NCI-H1417 (cell line): ENCODE measurements around the gene ZFHX3.
A peak's percentile ranks its signal among the peaks of the same experiment; 100 is the strongest.

Source experiments
- DNase-seq, 3 experiments: peaks; one replicate each; lab custom pipeline; 2025; lab: John Stamatoyannopoulos, UW

The ZFHX3 gene

DNA sequence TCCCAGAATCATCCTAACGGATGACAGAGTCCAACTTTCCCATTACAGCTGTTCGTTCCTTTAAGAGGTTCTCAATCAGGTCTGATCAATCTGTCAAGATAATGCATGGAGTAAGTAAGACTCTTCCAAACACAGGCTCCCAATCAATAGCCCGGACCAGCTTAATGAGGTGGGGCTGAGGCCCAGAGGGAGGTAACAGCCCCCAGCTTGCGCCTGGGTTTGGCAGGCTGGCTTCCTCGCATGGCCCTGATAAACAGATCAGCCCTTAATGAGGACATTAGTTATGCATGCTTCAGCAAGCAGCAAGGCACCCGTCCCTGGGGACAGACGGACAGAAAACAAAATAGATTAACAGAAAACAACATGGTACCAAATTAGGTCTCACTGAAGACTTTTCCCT is 145.7 kb downstream of the ZFHX3 start:
- no peak for DNase-seq

DNA sequence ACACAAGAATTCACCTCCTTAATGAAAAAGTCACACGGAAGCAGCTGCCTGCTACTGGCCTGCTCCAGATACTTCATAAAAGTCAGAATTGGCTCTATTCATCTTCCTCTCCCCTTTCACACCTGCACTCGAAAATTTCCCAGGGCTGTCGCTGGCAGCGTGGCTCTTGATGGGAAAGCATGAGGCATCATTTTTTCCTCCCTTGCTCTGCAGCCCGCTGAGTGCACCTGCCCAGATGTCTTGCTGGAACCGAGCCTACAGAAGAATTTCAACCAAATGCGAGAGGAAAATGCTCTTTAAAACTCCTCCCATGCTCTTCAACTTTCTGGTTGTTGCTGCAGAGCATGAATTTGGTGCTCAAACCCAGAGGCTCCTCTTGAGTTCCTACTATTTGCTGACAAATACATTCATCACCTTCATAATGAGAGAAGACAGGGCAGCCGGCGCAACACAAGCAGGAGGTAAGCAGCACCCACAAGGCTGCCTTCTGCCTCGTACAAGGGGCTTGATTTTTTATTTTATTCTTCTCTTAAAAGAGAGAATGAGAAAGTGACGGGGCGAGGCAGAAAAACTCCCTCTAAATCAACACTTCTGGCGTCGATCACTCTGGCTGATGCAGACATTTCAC is 146.8 kb downstream of the ZFHX3 start:
- DNase-seq = peak in 2 of 3 experiments; percentile 44 to 48

DNA sequence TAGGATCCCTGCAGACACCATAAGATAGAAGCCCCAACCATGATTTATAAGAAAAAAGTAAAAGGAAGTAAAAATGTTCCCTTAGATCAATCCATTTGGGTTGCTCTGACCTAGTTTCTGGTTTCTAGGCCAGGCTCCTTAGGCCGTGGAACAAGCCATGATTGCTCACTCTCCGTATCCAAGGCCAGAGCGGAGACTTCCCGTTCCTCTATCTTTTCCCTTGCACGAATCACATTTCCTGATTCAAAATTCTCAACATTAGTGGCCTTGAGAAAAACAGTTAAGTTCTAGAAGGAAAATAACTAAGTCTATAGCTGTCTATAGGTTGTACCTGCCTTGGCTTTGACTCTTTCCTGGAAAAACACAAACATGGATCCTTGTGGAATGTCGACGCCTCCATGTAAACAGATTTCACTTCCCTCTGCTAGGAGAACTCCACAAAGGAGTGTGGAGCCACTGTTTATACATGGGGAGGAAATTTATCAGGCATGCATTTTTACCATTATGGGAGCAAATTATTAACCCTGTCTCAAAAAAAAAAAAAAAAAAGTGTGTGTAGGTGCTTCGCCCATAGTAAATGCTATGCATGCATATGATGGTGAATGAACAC is 149.6 kb downstream of the ZFHX3 start:
- no peak for DNase-seq

DNA sequence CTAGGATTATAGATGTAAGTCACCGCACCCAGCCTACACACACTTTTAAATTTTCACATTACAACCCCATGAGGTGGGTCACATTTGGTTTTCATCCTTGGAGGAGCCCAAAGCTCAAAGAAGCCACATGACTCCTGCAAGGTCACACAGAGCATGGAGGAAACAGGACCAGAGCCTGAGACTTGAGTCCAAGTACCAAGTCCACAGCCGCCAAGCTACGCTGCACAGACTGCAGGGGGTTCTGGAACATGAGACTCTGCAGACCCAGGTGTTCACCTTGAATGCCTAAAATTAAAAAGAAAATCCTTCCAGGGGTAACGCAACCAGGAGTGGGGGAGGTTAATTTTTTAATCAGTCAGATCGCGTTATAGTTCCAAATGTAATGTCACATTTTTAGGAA is 150.2 kb downstream of the ZFHX3 start:
- DNase-seq = no peak

DNA sequence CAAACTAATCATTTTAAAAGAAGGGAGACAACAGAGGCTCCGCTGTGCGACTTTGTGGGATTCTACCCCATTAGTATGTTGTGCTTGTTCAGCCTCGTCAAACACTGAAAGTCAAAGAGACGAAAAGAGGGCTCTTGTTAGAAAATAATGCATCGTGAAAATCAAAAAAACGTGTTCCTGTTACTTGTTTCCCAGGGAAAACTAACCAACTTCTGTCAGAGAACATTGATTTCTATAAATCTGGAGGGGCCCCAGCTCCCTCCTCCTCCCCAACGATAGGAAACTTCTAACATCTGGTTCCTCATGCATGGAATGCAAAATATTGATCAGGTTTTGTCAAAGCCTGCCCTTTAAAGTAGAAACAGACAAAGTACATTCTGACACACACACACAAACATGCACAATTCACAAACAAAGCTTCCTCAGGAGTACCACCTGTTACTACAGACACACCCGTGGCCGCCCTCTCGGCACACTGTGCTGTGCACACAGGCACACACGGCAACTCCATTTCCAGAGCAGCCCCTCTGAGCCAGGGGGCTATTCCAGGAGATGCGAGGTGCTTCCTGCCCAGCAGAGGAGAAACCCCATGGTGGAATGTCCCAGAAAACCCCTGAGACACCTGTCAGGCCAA is 151.3 kb downstream of the ZFHX3 start:
- DNase-seq = no peak

DNA sequence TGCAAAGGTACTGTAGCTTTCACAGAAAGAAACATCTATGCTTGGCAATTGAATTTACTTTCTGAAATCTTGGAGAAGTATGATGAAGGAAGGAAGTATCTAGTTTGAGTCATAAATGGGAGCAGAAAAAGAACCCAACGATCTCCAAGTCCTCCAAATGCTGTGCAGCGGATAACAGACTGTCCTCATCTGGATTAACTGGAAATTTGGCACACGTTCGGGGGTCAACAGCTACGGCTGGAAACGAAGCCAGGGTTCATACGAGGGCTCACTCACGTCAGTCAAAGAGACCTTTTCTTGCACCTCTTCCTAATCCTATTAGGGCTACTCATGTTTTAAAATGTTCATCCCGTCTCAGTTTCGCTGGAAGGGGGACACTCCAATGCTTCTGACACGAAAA is 152.0 kb downstream of the ZFHX3 start:
- no peak for DNase-seq

DNA sequence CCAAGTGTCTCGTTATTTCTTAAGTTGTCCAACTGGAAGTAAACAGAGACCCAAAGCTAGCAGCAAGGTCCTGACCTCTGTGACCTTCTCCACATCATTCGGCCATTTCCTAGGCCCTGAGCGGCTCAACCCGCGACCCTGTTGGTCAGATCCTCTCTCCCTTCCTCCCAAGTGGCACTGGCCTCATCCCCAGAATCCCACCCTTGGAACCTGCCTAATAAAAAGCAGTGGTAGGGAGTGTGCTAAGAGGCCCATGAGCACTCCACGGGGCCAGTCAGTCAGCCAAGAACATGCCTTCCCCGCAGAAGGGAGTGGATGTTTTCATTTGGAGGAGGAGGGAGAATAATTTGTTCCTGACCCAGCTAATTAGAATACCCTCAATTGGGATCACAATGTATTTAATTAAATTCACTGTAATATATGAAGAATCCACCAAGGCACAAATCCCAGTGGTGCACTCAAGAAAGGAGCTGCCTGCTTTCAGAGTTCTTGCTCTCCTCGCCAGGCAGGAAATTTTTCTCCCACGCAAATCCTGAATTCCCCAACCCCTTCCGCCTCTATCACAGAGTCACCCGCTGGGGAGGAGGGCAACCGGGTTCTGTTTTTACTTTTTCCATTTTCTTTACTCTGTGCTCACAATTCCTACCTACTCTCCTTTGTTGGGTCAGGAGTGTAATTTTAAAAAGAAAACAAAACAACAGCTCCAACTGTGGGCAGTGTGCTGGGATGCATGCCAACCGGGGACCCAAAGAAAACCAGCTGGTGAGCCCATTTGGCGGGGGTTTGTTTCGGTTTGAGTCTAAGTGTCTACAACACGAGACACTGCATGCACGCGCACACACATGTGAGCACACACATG is 153.4 kb downstream of the ZFHX3 start:
- no peak for DNase-seq

DNA sequence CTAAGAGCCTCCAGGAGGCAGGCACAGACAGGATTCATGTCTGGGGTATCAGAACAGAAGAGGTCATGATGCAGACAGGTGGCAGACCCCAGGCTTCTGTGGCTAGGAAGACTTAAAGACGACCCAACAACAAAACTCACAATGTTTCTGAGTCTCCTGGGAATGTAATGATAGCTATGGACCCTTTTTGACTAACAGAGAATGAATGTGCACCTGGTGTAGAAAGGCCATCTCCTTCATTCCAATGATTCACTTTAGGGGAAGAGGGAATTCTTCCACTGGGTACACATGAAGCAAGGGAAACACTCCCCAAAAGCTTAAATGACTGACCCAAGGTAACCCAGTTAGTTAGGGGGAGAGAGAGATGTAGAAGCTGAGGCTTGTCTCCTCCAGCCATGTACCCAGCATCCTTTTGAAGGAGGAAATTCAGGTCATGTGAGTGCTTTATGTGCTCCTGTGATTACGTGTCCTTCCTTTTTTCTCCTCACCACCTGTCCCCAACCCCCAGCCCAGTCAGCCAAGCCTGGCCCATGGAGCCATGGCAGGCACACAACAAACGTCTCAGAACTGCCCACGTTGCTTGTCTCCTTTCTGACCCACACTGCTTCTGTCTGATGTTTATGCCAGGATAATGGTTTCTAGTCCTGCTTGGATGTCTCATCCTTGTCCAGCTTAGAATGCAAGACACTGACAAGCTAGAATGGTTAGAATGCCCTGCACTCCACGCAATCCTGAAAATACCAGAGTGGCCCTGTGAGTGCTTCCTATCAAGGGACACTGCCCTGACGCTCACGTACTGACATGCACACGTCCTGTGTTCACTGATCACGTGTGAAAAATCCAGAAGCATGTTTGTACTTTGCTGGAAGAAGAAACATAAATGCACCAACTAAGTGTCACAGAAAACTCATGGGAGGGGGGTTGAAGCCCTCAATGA is 156.4 kb downstream of the ZFHX3 start:
- DNase-seq = no peak

DNA sequence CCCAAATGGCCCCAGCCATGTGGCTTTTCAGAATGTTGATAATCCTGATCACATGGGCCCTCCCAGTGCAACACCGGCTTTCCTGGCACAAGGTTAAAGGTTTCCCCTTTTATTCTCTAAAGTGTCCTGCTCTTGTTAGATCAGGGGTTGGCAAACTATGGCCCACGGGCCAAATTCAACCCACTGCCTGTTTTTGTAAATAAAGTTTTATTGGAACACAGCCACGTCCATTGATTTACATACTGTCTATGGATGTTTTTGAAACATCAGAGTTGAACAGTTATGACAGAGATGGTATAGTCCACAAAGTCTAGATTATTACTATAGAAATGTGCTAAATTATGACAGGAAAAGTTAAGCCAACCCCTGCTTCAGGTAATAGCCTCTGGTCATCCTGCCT is 157.3 kb downstream of the ZFHX3 start:
- DNase-seq = no peak

DNA sequence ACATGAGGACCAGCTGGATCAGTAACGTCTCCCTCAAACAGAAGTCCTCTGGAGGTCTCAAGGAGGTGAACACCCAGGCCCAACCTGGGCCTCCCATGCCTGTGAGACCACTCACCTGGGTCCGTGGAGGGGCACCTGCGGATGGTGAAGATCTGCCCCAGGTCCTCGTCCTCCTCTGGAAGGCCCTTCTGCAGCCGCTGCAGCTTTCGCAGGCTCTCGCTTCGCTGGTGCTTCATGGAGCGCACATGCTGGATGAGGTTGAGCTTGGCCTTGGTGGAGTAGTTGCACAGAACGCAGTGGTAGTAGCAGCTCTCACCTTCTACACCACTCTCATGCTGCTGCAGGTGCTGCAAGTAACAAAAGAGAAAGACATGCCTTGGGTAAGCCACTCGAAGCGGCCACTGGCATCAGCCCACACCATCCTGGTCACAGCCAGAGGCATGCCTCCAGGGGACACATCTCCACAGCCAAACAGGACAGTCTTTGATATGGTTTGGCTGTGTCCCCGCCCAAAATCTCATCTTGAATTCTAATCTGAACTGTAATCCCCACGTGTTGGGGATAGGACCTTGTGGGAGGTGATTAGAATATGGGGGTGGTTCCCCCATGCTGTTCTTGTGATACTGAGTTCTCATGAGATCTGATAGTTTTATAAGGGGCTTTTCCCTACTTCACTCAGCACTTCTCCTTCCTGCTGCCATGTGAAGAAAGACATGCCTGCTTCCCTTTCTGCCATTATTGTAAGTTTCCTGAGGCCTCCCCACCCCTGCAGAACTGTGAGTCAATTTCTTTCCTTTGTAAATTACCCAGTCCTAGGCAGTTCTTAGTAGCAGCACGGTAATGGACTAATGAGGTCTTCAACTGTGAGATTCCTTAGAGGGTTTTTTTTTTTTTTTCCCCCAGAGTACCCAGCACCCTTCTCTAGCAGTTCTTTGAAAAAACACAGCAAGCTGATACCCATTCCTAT is 158.0 kb downstream of the ZFHX3 start:
- no peak for DNase-seq

DNA sequence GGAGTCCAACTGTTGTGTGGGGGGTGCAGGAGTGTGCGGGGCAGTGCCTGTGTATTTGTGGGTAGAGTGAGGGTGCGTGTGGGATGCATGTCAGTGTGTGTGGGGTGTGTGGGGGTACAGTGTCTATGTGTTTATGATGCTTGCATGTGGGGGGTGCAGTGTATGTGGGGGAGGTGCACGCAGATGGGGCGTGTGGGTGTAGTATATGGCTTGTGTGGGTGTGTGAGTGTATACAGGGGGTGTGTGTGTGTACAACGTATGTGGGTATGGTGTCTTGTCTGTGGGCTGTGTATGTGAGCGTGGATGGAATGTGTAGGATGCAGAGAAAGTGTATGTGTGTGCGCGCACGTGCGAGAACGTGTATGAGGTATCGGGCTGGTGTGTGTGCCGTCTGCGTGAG is 160.4 kb downstream of the ZFHX3 start:
- no peak for DNase-seq

DNA sequence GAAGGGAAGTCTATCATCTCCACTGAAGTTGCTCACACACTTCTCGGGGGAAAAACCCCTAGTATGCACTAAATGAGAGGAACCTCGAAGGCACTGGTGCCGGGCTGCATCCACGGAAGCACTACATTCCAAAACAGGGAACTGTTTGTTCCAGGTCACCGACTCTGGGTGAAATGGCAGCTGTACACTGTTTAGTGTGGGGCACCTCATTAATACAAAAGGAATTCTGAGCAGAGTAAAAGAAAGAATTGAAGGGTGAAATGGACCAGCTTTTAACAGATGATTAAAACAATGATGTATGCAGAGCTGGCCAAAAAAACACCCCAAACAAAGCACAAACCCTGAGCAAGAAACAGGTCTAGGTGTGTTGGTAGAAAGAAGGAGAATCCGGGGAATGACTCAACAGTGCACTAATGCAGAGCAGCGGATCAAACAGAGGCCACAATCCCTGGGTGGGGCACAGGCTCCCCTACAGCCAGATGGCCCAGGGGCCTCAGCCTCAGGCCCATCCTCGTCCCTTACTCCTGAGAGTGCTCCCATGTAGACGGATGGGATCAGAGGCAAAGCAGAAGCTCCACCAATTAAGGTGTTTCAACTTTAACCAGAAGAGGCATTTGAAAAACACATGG is 161.5 kb downstream of the ZFHX3 start:
- no peak for DNase-seq

DNA sequence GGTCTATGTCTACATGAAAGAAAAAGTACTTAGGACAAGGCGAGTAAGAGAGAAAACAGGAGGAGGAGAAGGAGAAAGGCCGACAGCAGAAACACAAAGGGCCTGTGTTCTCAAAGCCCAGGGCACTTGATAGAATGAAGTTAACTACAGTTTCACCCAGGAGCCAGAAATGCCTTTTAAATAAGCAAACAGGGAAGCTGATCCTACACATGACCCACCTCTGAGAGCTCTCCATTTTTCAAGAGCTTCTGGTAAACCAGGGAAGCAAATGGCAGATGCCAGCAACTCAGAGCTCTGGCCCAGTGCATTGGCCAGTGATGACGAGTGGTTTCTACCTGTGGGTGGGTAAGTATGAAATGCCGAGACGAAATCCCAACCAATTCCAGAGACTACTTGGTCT is 163.4 kb downstream of the ZFHX3 start:
- DNase-seq = peak in 1 of 3 experiments; percentile 82

DNA sequence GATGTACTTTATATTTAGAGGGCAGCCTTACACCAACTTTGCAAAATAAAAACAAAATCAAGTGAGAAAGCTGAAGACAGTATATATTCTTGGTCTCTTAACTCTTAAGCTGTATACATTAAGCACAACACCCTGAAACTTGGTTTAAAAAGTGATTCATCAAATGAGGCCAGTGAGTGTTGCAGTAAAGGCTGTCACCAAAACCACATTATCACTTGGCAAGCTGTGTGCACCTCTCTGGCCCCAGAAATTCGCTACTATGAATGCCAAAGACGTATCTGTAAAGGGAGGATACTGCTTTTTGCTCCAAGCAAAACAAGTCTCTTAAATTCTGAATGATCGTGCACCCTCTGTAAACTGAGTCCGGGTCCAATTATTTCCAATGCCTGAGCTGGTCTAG is 163.9 kb downstream of the ZFHX3 start:
- no peak for DNase-seq

DNA sequence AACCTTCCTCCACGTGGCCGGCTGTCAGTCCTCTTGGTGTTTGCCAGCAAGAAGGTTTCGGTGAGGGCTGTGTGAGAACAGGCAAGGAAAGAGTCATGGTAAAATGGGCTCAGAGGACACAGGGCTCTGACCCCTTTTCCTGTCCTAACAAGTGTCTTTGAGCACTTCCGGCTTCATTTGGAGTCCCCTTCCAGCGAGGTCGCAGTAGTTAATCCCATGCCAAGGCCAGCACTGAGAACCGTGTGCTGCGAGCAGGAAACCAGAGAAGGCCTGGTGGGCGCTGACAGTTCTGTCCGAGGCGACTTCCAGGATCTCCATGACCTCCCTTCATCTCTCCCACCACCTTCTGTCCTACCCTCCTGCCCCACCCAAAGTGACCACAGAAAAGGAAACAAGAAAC is 168.1 kb downstream of the ZFHX3 start:
- no peak for DNase-seq

DNA sequence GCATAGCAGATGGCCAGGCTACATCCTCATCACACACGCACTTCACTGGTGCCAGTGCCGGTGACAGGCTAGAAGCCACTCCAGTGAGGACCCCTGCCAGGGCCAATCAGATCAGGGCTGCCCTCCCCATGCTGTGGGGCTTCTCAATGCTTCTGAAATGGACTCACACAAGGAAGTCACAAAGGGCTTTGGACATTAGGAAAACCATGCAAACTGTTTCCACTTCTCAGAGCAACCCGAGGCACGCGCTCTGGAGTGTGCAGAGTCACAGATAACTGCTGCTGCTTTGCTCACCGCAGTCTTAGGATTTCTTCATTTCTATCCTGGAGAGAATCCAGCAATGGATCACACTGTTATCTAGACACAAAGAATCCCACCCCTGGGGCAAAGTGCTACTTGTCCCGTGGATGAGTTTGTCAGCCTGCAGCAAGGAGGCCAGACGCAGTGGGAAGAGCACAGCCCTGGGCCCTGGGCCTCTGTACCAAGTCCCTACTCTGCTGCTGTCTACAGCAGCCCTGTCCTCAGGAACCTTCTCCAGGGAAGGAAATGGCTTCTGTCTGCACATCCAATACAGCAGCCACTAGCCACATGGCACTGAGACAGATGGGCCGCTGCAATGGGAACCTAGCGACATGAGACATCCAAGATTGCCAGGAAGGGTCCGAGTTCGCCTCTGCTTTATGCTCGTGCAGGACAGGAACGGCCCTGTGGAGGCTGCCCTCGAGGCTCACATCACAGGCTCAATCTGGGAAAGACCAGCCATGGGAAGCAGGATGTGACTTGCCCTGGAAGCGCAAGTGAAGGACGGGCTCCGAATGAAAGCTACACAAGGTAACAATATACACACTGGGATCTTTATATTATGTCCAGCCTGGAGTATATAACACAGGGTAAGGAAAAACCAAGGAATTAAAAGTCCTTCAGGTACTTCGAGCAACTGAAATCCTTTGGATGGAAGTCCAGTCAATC is 169.3 kb downstream of the ZFHX3 start:
- DNase-seq = no peak

DNA sequence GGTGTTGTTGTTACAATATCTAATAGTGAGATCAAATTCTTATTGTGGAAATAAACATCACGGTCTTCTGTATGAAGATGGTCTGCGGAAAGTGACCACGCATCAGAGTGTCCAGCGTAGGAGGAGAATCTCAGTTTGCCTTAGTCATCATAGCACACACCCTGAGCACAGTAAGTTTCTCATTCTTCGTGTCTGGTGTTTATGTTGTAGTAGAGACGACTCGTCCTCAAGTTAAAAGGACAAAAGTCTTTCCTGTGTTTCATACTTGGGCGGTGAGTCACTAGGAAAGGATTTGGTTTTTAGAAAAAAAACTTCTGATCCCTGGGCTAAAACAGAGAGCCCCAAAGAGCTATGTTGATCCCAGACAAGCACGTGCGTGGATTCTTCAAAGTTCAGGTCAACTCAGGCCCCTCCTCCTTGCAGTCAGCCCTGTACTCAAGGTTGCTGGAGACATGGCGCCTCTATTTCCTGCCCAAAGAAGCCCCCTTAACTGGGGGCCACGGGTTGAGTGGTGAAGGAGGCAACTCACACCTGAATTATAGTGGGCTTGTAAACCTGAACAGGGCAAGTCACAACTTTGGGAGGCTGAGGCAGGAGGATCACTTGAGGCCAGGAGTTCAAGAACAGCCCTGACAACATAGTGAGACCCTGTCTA is 170.4 kb downstream of the ZFHX3 start:
- DNase-seq = no peak

DNA sequence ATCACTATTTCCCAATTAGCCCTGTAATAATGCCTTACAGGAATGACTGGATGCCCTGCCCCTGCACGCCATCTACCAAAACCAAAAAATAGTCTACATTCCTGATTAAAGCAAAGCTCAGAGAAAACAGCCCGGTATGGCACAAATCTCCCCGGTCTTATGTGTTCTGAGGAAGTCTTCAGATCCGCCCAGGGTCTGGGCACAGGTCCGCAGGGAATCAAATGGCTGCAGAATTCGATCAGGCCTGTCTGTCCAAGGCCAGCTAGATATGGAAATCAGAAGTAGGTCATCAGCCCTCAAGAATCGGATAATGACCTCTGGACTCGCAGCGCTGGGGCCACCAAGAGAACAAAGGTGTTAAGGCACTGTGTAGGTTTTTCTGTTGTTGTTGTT is 171.0 kb downstream of the ZFHX3 start:
- DNase-seq = no peak
